Prostate gland (tissue), 2 donors: Measurements from ENCODE around the gene CA5B. TPM values are rescaled to one million over a fixed set of nuclear protein-coding genes. Genes with fewer than 3 reads are reported as not detected.
"Not testable (repeated sequence)": the region's sequence is repeated elsewhere in the genome, so short reads cannot be mapped to it uniquely, and the experiment has no call there.

Experiments used
- DNase-seq: peaks from one replicate; pipeline ENCODE4 v3.0.0-alpha.2; 2019; ENCODE audit warnings: low spot score
- H3K27ac ChIP-seq, 2 donors: fragments of 200-600 bp; sonication (generic); 2 replicates each; pipeline ENCODE4 v1.5.1; 2017 to 2019
- H3K27me3 ChIP-seq: fragments of 200-600 bp; sonication (generic); replicated peaks from 2 replicates; pipeline ENCODE4 v1.5.1; 2019; ENCODE audit not compliant: insufficient read depth
- H3K36me3 ChIP-seq, 2 donors: fragments of 200-600 bp; sonication (generic); 1 replicate in 1 of 2; 2 replicates in 1 of 2; pipeline versions ENCODE4 v1.5.1 to v1.8.1; 2017 to 2019
- H3K4me1 ChIP-seq: fragments of 200-600 bp; sonication (generic); replicated peaks from 2 replicates; pipeline ENCODE4 v1.5.1; 2019
- H3K4me3 ChIP-seq, 2 donors: fragments of 200-600 bp; sonication (generic); 2 replicates each; pipeline ENCODE4 v1.5.1; 2017 to 2019
- H3K9me3 ChIP-seq: fragments of 200-600 bp; sonication (generic); 2 replicates; pipeline ENCODE4 v1.5.1; 2017
- POLR2A ChIP-seq: fragments of 450-650 bp; IDR thresholded peaks from one replicate; pipeline ENCODE4 v1.6.1; 2016; ENCODE audit warnings: antibody characterized with exemption, mild to moderate bottlenecking
- POLR2AphosphoS5 ChIP-seq: sonication (generic); formaldehyde crosslinking; IDR thresholded peaks from one replicate; pipeline ENCODE4 v1.6.1; 2017; ENCODE audit warnings: antibody characterized with exemption
- WGBS: methylation state at CpG from one replicate; pipeline ENCODE4 v1.1.5; 2018; 5-methylcytosine and 5-hydroxymethylcytosine counted together
- intact Hi-C: fragments of 100-400 bp; cut with DNase I; formaldehyde crosslinking; loops from one replicate; pipeline ENCODE4 v1.14.2; 2022
- total RNA-seq, 2 donors: library from RNA; depleted of rRNA; stranded (reverse); fragments of >200 nt; gene quantifications; one replicate each; pipeline ENCODE4 v1.1.0, GENCODE V29; 2016
- TF ChIP-seq, protein P1 (sequence below), 4 experiments: fragments of 200-600 bp in 2 of 4; fragments of 450-650 bp in 2 of 4; sonication (generic) in 2 of 4; IDR thresholded peaks; 1 replicate in 3 of 4; 2 replicates in 1 of 4; pipeline ENCODE4 v1.5.1; 2016 to 2019; ENCODE audit warnings: antibody characterized with exemption in 4 of 4, mild to moderate bottlenecking in 2 of 4, moderate library complexity in 2 of 4

CA5B gene
- total RNA-seq, 2 donors from 2014 or later = 4.6 to 35.7 TPM

DNA sequence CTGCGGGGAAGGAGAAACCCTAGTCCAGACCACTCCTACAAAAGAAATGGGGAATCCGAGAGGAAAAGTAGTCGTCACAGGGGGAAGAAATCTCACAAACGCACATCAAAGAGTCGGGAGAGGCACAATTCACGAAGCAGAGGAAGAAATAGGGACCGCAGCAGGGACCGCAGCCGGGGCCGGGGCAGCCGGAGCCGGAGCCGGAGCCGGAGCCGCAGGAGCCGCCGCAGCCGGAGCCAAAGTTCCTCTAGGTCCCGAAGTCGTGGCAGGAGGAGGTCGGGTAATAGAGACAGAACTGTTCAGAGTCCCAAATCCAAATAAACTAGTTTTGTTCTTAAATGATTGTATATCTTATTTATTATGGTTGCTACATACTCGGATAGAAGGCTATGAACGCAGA lies 84.9 kb downstream of the CA5B start:
- 93% methylated on average over 23 of the region's 23 CpGs for WGBS
- intact Hi-C loops = no loop called here
- no peaks in the 10 kb centered on the region for H3K36me3 ChIP-seq
- no peaks in the 10 kb centered on the region for H3K27me3 ChIP-seq
- H3K4me1 ChIP-seq = no peaks in the 10 kb centered on the region
- TF ChIP-seq, protein P1, sequence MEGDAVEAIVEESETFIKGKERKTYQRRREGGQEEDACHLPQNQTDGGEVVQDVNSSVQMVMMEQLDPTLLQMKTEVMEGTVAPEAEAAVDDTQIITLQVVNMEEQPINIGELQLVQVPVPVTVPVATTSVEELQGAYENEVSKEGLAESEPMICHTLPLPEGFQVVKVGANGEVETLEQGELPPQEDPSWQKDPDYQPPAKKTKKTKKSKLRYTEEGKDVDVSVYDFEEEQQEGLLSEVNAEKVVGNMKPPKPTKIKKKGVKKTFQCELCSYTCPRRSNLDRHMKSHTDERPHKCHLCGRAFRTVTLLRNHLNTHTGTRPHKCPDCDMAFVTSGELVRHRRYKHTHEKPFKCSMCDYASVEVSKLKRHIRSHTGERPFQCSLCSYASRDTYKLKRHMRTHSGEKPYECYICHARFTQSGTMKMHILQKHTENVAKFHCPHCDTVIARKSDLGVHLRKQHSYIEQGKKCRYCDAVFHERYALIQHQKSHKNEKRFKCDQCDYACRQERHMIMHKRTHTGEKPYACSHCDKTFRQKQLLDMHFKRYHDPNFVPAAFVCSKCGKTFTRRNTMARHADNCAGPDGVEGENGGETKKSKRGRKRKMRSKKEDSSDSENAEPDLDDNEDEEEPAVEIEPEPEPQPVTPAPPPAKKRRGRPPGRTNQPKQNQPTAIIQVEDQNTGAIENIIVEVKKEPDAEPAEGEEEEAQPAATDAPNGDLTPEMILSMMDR (IDR thresholded peaks at IDR 0.05) = no peak
- TF ChIP-seq POLR2A (no peak), POLR2AphosphoS5 (no peak)
- H3K9me3 ChIP-seq = no peaks in the 10 kb centered on the region
- H3K4me3 ChIP-seq = no peak overlapping the region
- no peak overlapping the region for H3K27ac ChIP-seq
- no peak for DNase-seq

DNA sequence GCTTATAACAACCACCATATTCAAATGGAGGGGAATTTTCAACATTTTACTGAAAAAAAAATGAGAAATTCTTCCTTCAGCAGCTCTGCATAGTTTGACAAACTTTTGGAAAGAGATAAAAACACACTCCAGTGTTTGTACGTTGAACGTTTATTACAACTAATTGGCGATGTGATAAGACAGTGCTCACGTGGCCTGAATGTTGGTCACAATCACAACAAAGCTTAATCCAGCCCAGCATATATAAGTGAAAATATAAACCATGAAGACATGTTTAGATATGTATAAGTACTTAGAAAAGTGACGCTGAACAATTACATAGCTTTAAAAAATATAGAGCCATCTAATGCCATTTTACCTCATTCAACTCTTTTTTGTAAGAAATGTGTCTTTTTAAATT lies 87.9 kb downstream of the CA5B start:
- Histone ChIP-seq H3K27me3 (no peaks in the 10 kb centered on the region), H3K9me3 (no peaks in the 10 kb centered on the region), H3K4me3 (no peak overlapping the region), H3K27ac (no peak overlapping the region), H3K36me3 (no peaks in the 10 kb centered on the region), H3K4me1 (no peaks in the 10 kb centered on the region)
- no peak for DNase-seq
- 77% methylated on average over 5 of the region's 5 CpGs for WGBS
- intact Hi-C loops = no loop called here
- TF ChIP-seq POLR2A (no peak), POLR2AphosphoS5 (no peak)
- TF ChIP-seq, protein P1 (IDR thresholded peaks at IDR 0.05) = no peak

DNA sequence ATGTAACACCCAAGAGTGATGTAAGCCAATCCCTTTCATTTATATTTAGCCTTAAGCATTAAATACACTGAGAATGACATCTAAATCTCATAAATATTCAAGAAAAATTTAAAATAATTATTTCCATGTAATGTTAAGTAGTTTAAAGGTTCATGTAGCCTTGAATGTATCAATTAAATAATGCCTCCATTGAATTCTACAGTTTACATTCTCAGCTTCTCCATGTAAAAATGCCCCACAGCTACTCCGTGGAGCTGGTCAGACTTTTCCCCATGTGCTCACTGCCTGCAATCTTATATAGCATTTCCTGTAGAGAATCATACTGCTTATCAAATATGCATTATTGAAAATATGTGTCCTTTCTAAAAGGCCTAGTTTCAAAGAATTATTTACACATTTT lies 91.1 kb downstream of the CA5B start:
- 64% methylated on average over 1 of the region's 1 CpG for WGBS
- no peak overlapping the region for H3K27ac ChIP-seq
- DNase-seq = no peak
- TF ChIP-seq, protein P1 (IDR thresholded peaks at IDR 0.05) = no peak
- TF ChIP-seq POLR2A (no peak), POLR2AphosphoS5 (no peak)
- no peaks in the 10 kb centered on the region for H3K36me3 ChIP-seq
- H3K4me1 ChIP-seq = no peaks in the 10 kb centered on the region
- intact Hi-C loops = no loop called here
- H3K9me3 ChIP-seq = no peaks in the 10 kb centered on the region
- no peaks in the 10 kb centered on the region for H3K27me3 ChIP-seq
- H3K4me3 ChIP-seq = no peak overlapping the region

DNA sequence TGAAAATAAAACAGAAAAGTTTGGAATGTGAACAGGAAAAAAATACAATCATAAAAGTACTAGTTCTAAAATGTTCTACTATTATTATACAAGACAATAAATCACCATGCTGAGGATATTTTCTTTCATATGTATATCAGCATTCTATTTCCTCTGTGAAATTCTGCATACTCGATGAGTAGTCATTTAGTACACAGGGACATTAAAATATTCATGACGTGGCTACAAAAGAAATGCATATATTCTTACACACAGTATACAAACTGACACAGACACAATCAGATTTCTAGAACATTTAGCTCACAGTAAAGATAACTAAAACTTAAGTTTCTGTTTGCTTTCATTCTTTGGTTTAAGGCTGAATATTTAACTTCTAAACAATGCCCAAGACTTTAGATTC lies 93.3 kb downstream of the CA5B start:
- H3K4me3 ChIP-seq, intact Hi-C loops, H3K27ac ChIP-seq, H3K36me3 ChIP-seq, H3K4me1 ChIP-seq, H3K27me3 ChIP-seq, DNase-seq, H3K9me3 ChIP-seq: not testable (repeated sequence)
- WGBS = 40% methylated on average over 1 of the region's 2 CpGs

DNA sequence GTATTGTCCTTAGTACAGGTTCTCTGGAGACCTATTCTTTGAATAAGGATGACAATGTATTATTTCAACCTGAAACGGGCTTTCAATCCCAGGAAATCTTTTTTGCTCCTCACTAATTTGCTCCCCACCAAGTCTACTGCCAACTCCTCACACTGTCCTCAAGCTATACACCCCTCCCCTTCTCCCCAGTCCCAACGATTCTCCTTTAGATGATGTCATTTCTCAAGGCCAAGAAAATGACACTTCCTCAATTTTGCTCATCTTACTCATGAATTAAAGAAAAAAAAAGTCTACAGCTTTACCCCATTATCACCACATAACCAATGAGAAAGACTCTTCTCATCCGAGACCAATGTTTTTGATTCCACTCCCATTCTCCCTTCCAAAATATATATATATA lies 96.0 kb downstream of the CA5B start:
- no peak overlapping the region for H3K4me3 ChIP-seq
- DNase-seq = no peak
- H3K4me1 ChIP-seq = no peaks in the 10 kb centered on the region
- no peaks in the 10 kb centered on the region for H3K9me3 ChIP-seq
- intact Hi-C loops = no loop called here
- TF ChIP-seq POLR2AphosphoS5 (no peak), POLR2A (no peak)
- TF ChIP-seq, protein P1 (IDR thresholded peaks at IDR 0.05) = no peak
- 64% methylated on average over 3 of the region's 3 CpGs for WGBS
- H3K36me3 ChIP-seq = no peaks in the 10 kb centered on the region
- no peaks in the 10 kb centered on the region for H3K27me3 ChIP-seq
- H3K27ac ChIP-seq = no peak overlapping the region
